Neural crest cell (in vitro differentiated cells): ENCODE measurements around the gene ADGRG6. TPM values are rescaled to one million over a fixed set of nuclear protein-coding genes. Genes with fewer than 3 reads are reported as not detected.

ENCODE experiments used
- DNase-seq: peaks from one replicate; pipeline ENCODE4 v3.0.0; 2021; ENCODE audit warnings: low read depth, mixed read lengths, low spot score
- H3K27ac Mint-ChIP-seq: one replicate; pipeline ENCODE4 v1.8.0; 2021; ENCODE audit warnings: mild to moderate bottlenecking, mixed read lengths; ENCODE audit not compliant: unreplicated experiment
- H3K27me3 Mint-ChIP-seq: 2 replicates; pipeline ENCODE4 v1.8.0; 2021; ENCODE audit warnings: low read depth, mild to moderate bottlenecking, mixed read lengths
- H3K36me3 Mint-ChIP-seq: 2 replicates; pipeline ENCODE4 v1.8.0; 2021; ENCODE audit warnings: low read depth, mild to moderate bottlenecking, mixed read lengths
- H3K4me1 Mint-ChIP-seq: 2 replicates; pipeline ENCODE4 v1.8.0; 2021; ENCODE audit warnings: mixed read lengths
- H3K4me3 Mint-ChIP-seq: one replicate; pipeline ENCODE4 v1.8.0; 2021; ENCODE audit warnings: mild to moderate bottlenecking, mixed read lengths
- H3K9me3 Mint-ChIP-seq: 2 replicates; pipeline ENCODE4 v1.8.0; 2021; ENCODE audit warnings: mixed read lengths
- total RNA-seq: library from RNA; stranded (reverse); gene quantifications from 2 replicates; pipeline ENCODE4 v1.2.1, GENCODE V29; 2021
- TF ChIP-seq, protein P1 (sequence below): fragments of 200-600 bp; sonication (generic); conservative IDR thresholded peaks from 2 replicates; pipeline ENCODE4 v1.5.0; 2021; ENCODE audit warnings: antibody characterized with exemption, mild to moderate bottlenecking

ADGRG6 gene
- total RNA-seq, 1 donor from 2014 or later, result 78.9 TPM

DNA sequence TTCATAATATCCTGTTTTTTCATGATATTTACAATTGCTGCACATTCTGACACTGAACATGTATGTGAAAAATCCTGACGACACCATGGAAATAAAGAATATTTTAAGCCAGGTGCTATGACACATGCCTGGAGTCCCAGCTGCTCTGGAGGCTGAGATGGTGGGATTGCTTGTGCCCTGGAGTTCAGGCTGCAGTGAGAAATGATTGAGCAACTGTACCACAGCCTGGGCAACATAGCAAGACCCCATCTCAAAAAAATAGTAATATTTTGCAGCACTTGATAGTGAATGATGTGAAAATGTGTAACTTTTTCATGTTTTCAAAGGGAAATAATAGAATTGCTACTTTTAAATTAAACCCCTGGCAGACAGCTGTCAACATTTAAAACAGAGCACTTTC, 137.1 kb downstream of the ADGRG6 start:
- Mint-ChIP-seq H3K4me3 (no peak overlapping the region), H3K4me1 (peaks cover 5% of the 10 kb centered on the region), H3K36me3 (peaks cover 16% of the 10 kb centered on the region), H3K9me3 (no peaks in the 10 kb centered on the region), H3K27ac (no peak overlapping the region), H3K27me3 (no peaks in the 10 kb centered on the region)
- DNase-seq, result no peak
- TF ChIP-seq, protein P1, sequence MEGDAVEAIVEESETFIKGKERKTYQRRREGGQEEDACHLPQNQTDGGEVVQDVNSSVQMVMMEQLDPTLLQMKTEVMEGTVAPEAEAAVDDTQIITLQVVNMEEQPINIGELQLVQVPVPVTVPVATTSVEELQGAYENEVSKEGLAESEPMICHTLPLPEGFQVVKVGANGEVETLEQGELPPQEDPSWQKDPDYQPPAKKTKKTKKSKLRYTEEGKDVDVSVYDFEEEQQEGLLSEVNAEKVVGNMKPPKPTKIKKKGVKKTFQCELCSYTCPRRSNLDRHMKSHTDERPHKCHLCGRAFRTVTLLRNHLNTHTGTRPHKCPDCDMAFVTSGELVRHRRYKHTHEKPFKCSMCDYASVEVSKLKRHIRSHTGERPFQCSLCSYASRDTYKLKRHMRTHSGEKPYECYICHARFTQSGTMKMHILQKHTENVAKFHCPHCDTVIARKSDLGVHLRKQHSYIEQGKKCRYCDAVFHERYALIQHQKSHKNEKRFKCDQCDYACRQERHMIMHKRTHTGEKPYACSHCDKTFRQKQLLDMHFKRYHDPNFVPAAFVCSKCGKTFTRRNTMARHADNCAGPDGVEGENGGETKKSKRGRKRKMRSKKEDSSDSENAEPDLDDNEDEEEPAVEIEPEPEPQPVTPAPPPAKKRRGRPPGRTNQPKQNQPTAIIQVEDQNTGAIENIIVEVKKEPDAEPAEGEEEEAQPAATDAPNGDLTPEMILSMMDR, result no peak

- H3K36me3 Mint-ChIP-seq, result peaks cover 9% of the 10 kb centered on the region
- TF ChIP-seq, protein P1, result no peak
- H3K4me1 Mint-ChIP-seq, result peaks cover 10% of the 10 kb centered on the region
- no peaks in the 10 kb centered on the region for H3K27me3 Mint-ChIP-seq
- no peak overlapping the region for H3K4me3 Mint-ChIP-seq
- no peak for DNase-seq
- no peaks in the 10 kb centered on the region for H3K9me3 Mint-ChIP-seq
- H3K27ac Mint-ChIP-seq, result no peak overlapping the region
These were observed 138.9 kb downstream of the ADGRG6 start for GRCh38 chr6:142440600-142441293.

- Mint-ChIP-seq H3K27ac (no peak overlapping the region), H3K4me3 (no peak overlapping the region), H3K4me1 (peaks cover 10% of the 10 kb centered on the region), H3K27me3 (no peaks in the 10 kb centered on the region), H3K9me3 (no peaks in the 10 kb centered on the region), H3K36me3 (peaks cover 5% of the 10 kb centered on the region)
- DNase-seq, result no peak
- TF ChIP-seq, protein P1, result no peak
These were observed 139.9 kb downstream of the ADGRG6 start for GRCh38 chr6:142441716-142442115.

- no peak for DNase-seq
- no peaks in the 10 kb centered on the region for H3K9me3 Mint-ChIP-seq
- H3K4me3 Mint-ChIP-seq, result no peak overlapping the region
- H3K27me3 Mint-ChIP-seq, result no peaks in the 10 kb centered on the region
- no peak overlapping the region for H3K27ac Mint-ChIP-seq
- H3K36me3 Mint-ChIP-seq, result peaks cover 6% of the 10 kb centered on the region
- peaks cover 10% of the 10 kb centered on the region for H3K4me1 Mint-ChIP-seq
- TF ChIP-seq, protein P1, result no peak
These were observed 141.3 kb downstream of the ADGRG6 start for GRCh38 chr6:142443102-142443501.

GRCh38 chr6:142443532-142443931, 141.7 kb downstream of the ADGRG6 start:
- Mint-ChIP-seq H3K36me3 (peaks cover 10% of the 10 kb centered on the region), H3K9me3 (no peaks in the 10 kb centered on the region), H3K4me3 (no peak overlapping the region), H3K27me3 (no peaks in the 10 kb centered on the region), H3K27ac (no peak overlapping the region), H3K4me1 (peaks cover 10% of the 10 kb centered on the region)
- no peak for DNase-seq
- TF ChIP-seq, protein P1, result no peak
